ENCODE measurements around the gene MYO1B.

MYO1B gene

GRCh38 chr2:191404568-191404991, 159.4 kb downstream of the MYO1B start:
- Histone ChIP-seq H3K4me1 (ENCODE audit: control insufficient read depth in 2 of 2, insufficient read depth in 2 of 2, low read length in 2 of 2) (peaks cover 6% of the 10 kb centered on the region in 2 donors), H3K9me3 (ENCODE audit: control insufficient read depth in 2 of 2, low read length in 2 of 2) (no peaks in the 10 kb centered on the region), H3K36me3 (ENCODE audit: control insufficient read depth in 2 of 2, insufficient read depth in 2 of 2, low read length in 2 of 2) (peaks cover 0 to 13% of the 10 kb centered on the region in 2 donors), H3K4me3 (ENCODE audit: low read length in 2 of 2) (no peak overlapping the region), H3K27ac (ENCODE audit: low read depth in 2 of 2, low read length in 2 of 2) (no peak overlapping the region), H3K27me3 (ENCODE audit: control insufficient read depth in 2 of 2, insufficient read depth in 2 of 2, low read length in 2 of 2) (no peaks in the 10 kb centered on the region), H3K9ac (ENCODE audit: low read depth in 1 of 2, low read length in 2 of 2) (no peak overlapping the region)

GRCh38 chr2:191405546-191405945, 160.3 kb downstream of the MYO1B start:
- Histone ChIP-seq H3K36me3 (ENCODE audit: control insufficient read depth in 2 of 2, insufficient read depth in 2 of 2, low read length in 2 of 2) (peaks cover 0 to 12% of the 10 kb centered on the region in 2 donors), H3K9ac (ENCODE audit: low read depth in 1 of 2, low read length in 2 of 2) (no peak overlapping the region), H3K27ac (ENCODE audit: low read depth in 2 of 2, low read length in 2 of 2) (no peak overlapping the region), H3K4me3 (ENCODE audit: low read length in 2 of 2) (no peak overlapping the region), H3K9me3 (ENCODE audit: control insufficient read depth in 2 of 2, low read length in 2 of 2) (no peaks in the 10 kb centered on the region), H3K27me3 (ENCODE audit: control insufficient read depth in 2 of 2, insufficient read depth in 2 of 2, low read length in 2 of 2) (no peaks in the 10 kb centered on the region), H3K4me1 (ENCODE audit: control insufficient read depth in 2 of 2, insufficient read depth in 2 of 2, low read length in 2 of 2) (peaks cover 6 to 9% of the 10 kb centered on the region in 2 donors)

GRCh38 chr2:191410646-191411436, 165.6 kb downstream of the MYO1B start:
- H3K4me3 ChIP-seq (ENCODE audit: low read length in 2 of 2): no peak overlapping the region
- H3K27ac ChIP-seq (ENCODE audit: low read depth in 2 of 2, low read length in 2 of 2): peak overlapping the region in 1 of 2 donors; percentile 67
- no peaks in the 10 kb centered on the region for H3K27me3 ChIP-seq (ENCODE audit: control insufficient read depth in 2 of 2, insufficient read depth in 2 of 2, low read length in 2 of 2)
- no peak overlapping the region for H3K9ac ChIP-seq (ENCODE audit: low read depth in 1 of 2, low read length in 2 of 2)
- H3K36me3 ChIP-seq (ENCODE audit: control insufficient read depth in 2 of 2, insufficient read depth in 2 of 2, low read length in 2 of 2): peaks cover 2 to 11% of the 10 kb centered on the region in 2 donors
- no peaks in the 10 kb centered on the region for H3K9me3 ChIP-seq (ENCODE audit: control insufficient read depth in 2 of 2, low read length in 2 of 2)
- H3K4me1 ChIP-seq (ENCODE audit: control insufficient read depth in 2 of 2, insufficient read depth in 2 of 2, low read length in 2 of 2): peaks cover 2 to 19% of the 10 kb centered on the region in 2 donors

GRCh38 chr2:191411472-191411871, 166.3 kb downstream of the MYO1B start:
- H3K4me1 ChIP-seq (ENCODE audit: control insufficient read depth in 2 of 2, insufficient read depth in 2 of 2, low read length in 2 of 2): peaks cover 2 to 17% of the 10 kb centered on the region in 2 donors
- H3K9me3 ChIP-seq (ENCODE audit: control insufficient read depth in 2 of 2, low read length in 2 of 2): no peaks in the 10 kb centered on the region
- peaks cover 2 to 16% of the 10 kb centered on the region in 2 donors for H3K36me3 ChIP-seq (ENCODE audit: control insufficient read depth in 2 of 2, insufficient read depth in 2 of 2, low read length in 2 of 2)
- no peaks in the 10 kb centered on the region for H3K27me3 ChIP-seq (ENCODE audit: control insufficient read depth in 2 of 2, insufficient read depth in 2 of 2, low read length in 2 of 2)
- no peak overlapping the region for H3K4me3 ChIP-seq (ENCODE audit: low read length in 2 of 2)
- no peak overlapping the region for H3K9ac ChIP-seq (ENCODE audit: low read depth in 1 of 2, low read length in 2 of 2)
- H3K27ac ChIP-seq (ENCODE audit: low read depth in 2 of 2, low read length in 2 of 2): peak overlapping the region in 1 of 2 donors; percentile 67

GRCh38 chr2:191412353-191412752, 167.1 kb downstream of the MYO1B start:
- no peak overlapping the region for H3K9ac ChIP-seq (ENCODE audit: low read depth in 1 of 2, low read length in 2 of 2)
- no peaks in the 10 kb centered on the region for H3K9me3 ChIP-seq (ENCODE audit: control insufficient read depth in 2 of 2, low read length in 2 of 2)
- H3K27me3 ChIP-seq (ENCODE audit: control insufficient read depth in 2 of 2, insufficient read depth in 2 of 2, low read length in 2 of 2): no peaks in the 10 kb centered on the region
- no peak overlapping the region for H3K4me3 ChIP-seq (ENCODE audit: low read length in 2 of 2)
- peaks cover 2 to 18% of the 10 kb centered on the region in 2 donors for H3K4me1 ChIP-seq (ENCODE audit: control insufficient read depth in 2 of 2, insufficient read depth in 2 of 2, low read length in 2 of 2)
- H3K27ac ChIP-seq (ENCODE audit: low read depth in 2 of 2, low read length in 2 of 2): peak overlapping the region in 1 of 2 donors; percentile 7
- H3K36me3 ChIP-seq (ENCODE audit: control insufficient read depth in 2 of 2, insufficient read depth in 2 of 2, low read length in 2 of 2): peaks cover 2 to 16% of the 10 kb centered on the region in 2 donors

- no peak overlapping the region for H3K9ac ChIP-seq (ENCODE audit: low read depth in 1 of 2, low read length in 2 of 2)
- no peak overlapping the region for H3K4me3 ChIP-seq (ENCODE audit: low read length in 2 of 2)
- H3K27me3 ChIP-seq (ENCODE audit: control insufficient read depth in 2 of 2, insufficient read depth in 2 of 2, low read length in 2 of 2): no peaks in the 10 kb centered on the region
- peaks cover 0 to 16% of the 10 kb centered on the region in 2 donors for H3K36me3 ChIP-seq (ENCODE audit: control insufficient read depth in 2 of 2, insufficient read depth in 2 of 2, low read length in 2 of 2)
- no peaks in the 10 kb centered on the region for H3K9me3 ChIP-seq (ENCODE audit: control insufficient read depth in 2 of 2, low read length in 2 of 2)
- H3K27ac ChIP-seq (ENCODE audit: low read depth in 2 of 2, low read length in 2 of 2): no peak overlapping the region
- H3K4me1 ChIP-seq (ENCODE audit: control insufficient read depth in 2 of 2, insufficient read depth in 2 of 2, low read length in 2 of 2): peaks cover 10 to 25% of the 10 kb centered on the region in 2 donors
These were observed 169.9 kb downstream of the MYO1B start for GRCh38 chr2:191415101-191415500.

- H3K4me1 ChIP-seq (ENCODE audit: control insufficient read depth in 2 of 2, insufficient read depth in 2 of 2, low read length in 2 of 2): peaks cover 10 to 25% of the 10 kb centered on the region in 2 donors
- no peak overlapping the region for H3K9ac ChIP-seq (ENCODE audit: low read depth in 1 of 2, low read length in 2 of 2)
- H3K4me3 ChIP-seq (ENCODE audit: low read length in 2 of 2): no peak overlapping the region
- H3K36me3 ChIP-seq (ENCODE audit: control insufficient read depth in 2 of 2, insufficient read depth in 2 of 2, low read length in 2 of 2): peaks cover 0 to 16% of the 10 kb centered on the region in 2 donors
- no peak overlapping the region for H3K27ac ChIP-seq (ENCODE audit: low read depth in 2 of 2, low read length in 2 of 2)
- H3K27me3 ChIP-seq (ENCODE audit: control insufficient read depth in 2 of 2, insufficient read depth in 2 of 2, low read length in 2 of 2): no peaks in the 10 kb centered on the region
- H3K9me3 ChIP-seq (ENCODE audit: control insufficient read depth in 2 of 2, low read length in 2 of 2): no peaks in the 10 kb centered on the region
These were observed 170.7 kb downstream of the MYO1B start for GRCh38 chr2:191415858-191416257.

- peak overlapping the region in 1 of 2 donors; percentile 64 for H3K9ac ChIP-seq (ENCODE audit: low read depth in 1 of 2, low read length in 2 of 2)
- H3K36me3 ChIP-seq (ENCODE audit: control insufficient read depth in 2 of 2, insufficient read depth in 2 of 2, low read length in 2 of 2): peaks cover 0 to 16% of the 10 kb centered on the region in 2 donors
- no peaks in the 10 kb centered on the region for H3K27me3 ChIP-seq (ENCODE audit: control insufficient read depth in 2 of 2, insufficient read depth in 2 of 2, low read length in 2 of 2)
- peak overlapping the region; percentile 83 to 91 for H3K27ac ChIP-seq (ENCODE audit: low read depth in 2 of 2, low read length in 2 of 2)
- no peaks in the 10 kb centered on the region for H3K9me3 ChIP-seq (ENCODE audit: control insufficient read depth in 2 of 2, low read length in 2 of 2)
- H3K4me1 ChIP-seq (ENCODE audit: control insufficient read depth in 2 of 2, insufficient read depth in 2 of 2, low read length in 2 of 2): peaks cover 10 to 12% of the 10 kb centered on the region in 2 donors
- peak overlapping the region; percentile 38 to 46 for H3K4me3 ChIP-seq (ENCODE audit: low read length in 2 of 2)
These were observed 172.5 kb downstream of the MYO1B start for GRCh38 chr2:191417746-191418145.

- H3K9me3 ChIP-seq (ENCODE audit: control insufficient read depth in 2 of 2, low read length in 2 of 2): no peaks in the 10 kb centered on the region
- no peak overlapping the region for H3K27ac ChIP-seq (ENCODE audit: low read depth in 2 of 2, low read length in 2 of 2)
- H3K36me3 ChIP-seq (ENCODE audit: control insufficient read depth in 2 of 2, insufficient read depth in 2 of 2, low read length in 2 of 2): peaks cover 0 to 7% of the 10 kb centered on the region in 2 donors
- no peak overlapping the region for H3K9ac ChIP-seq (ENCODE audit: low read depth in 1 of 2, low read length in 2 of 2)
- H3K27me3 ChIP-seq (ENCODE audit: control insufficient read depth in 2 of 2, insufficient read depth in 2 of 2, low read length in 2 of 2): no peaks in the 10 kb centered on the region
- no peak overlapping the region for H3K4me3 ChIP-seq (ENCODE audit: low read length in 2 of 2)
- peaks cover 8 to 11% of the 10 kb centered on the region in 2 donors for H3K4me1 ChIP-seq (ENCODE audit: control insufficient read depth in 2 of 2, insufficient read depth in 2 of 2, low read length in 2 of 2)
These were observed 176.7 kb downstream of the MYO1B start for GRCh38 chr2:191421950-191422349.

GRCh38 chr2:191427031-191427430, 181.8 kb downstream of the MYO1B start:
- H3K4me1 ChIP-seq (ENCODE audit: control insufficient read depth in 2 of 2, insufficient read depth in 2 of 2, low read length in 2 of 2): no peaks in the 10 kb centered on the region
- no peaks in the 10 kb centered on the region for H3K27me3 ChIP-seq (ENCODE audit: control insufficient read depth in 2 of 2, insufficient read depth in 2 of 2, low read length in 2 of 2)
- H3K4me3 ChIP-seq (ENCODE audit: low read length in 2 of 2): no peak overlapping the region

More at GRCh38 chr2:191427031-191427430, 181.8 kb downstream of the MYO1B start:
- H3K36me3 ChIP-seq (ENCODE audit: control insufficient read depth in 2 of 2, insufficient read depth in 2 of 2, low read length in 2 of 2): peaks cover 0 to 7% of the 10 kb centered on the region in 2 donors
- no peak overlapping the region for H3K9ac ChIP-seq (ENCODE audit: low read depth in 1 of 2, low read length in 2 of 2)
- H3K27ac ChIP-seq (ENCODE audit: low read depth in 2 of 2, low read length in 2 of 2): no peak overlapping the region
- H3K9me3 ChIP-seq (ENCODE audit: control insufficient read depth in 2 of 2, low read length in 2 of 2): no peaks in the 10 kb centered on the region
